GM19467 (cell line): ENCODE data around the gene HMCN2.
"Not testable (repeated sequence)": the region's sequence is repeated elsewhere in the genome, so short reads cannot be mapped to it uniquely, and the experiment has no call there.

Experiments
- ATAC-seq: cut with Tn5 transposase; IDR thresholded peaks from one replicate; pipeline ENCODE4 v1.9.1; 2021; ENCODE audit warnings: mild to moderate bottlenecking, moderate library complexity; ENCODE audit not compliant: unreplicated experiment

Gene HMCN2

DNA sequence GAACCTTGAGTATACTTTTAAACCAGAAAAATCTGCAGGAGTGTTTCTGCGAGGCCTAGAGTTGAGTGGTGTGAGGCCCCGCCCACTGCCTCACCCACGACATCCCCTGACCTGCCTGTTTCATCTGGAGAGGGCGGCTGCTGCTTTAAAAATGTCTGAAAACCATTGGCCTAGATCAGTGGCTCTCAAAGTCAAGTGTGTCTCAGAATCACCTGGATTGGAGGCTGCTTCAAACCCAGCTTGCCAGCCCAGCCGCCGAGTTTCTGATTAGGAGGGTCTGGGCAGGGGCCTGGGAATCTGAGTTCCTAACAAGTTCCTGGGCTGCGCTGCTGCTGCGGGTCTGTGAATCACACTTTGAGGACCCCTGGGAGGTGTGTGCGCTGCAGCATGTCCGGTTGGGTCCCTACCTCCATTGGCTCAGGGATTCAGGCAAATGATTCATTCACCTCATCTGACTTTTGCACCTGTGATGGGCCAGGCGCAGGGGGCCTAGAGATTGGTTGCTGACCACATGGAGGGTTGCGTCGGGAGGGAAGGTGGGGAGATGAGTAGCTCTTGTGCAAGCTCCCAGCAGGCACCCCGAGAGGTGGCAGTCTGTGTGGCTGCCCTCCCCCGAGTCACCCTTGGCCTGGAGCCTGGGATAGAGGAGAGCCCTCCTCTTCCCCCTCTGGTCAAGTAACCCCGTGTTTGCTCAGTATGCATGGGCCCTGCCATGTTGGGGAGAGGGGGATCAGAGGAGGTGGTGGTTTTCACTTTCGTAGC lies 27.6 kb upstream of the HMCN2 start:
- ATAC-seq, result no peak

DNA sequence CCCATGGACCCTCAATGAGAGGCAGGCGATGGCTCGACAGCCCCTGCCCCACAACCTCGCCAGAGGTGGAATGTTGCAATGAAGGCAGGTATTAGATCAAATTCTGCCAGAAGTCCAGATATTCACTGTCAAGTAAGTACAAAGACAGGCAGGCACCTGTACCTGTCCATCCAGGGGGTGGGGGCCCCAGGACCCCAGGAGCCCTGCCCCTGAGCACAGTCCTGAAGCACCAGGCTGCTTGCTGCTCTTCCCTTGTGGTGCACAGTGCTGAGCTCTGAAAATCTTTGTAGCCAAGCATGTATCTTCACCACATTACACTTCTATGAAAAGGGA lies 26.2 kb upstream of the HMCN2 start:
- ATAC-seq, result no peak

DNA sequence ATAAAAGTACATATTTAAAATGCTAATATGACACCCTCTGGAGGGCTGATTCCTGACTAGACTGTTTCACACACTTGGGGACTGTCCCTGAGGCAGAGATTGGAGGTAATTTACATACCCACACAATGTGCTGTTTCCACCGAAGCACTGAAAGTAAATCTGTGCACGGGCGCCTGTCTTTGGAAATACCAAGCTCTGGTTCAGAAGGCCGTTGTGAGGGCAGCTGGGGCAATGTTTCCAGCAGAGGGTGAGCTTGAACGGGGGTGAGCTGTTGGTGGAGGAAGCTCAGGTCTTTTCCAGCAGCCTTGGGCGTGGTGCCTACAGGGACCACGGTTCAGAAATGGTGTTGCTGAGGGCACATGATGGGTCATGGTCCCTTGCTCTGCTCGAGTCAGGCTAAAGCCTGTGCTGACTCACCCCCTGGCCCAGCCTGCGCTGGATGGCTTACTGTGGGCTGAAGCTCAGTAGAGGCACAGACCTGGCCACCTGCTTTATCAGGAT lies 25.8 kb upstream of the HMCN2 start:
- no peak for ATAC-seq

DNA sequence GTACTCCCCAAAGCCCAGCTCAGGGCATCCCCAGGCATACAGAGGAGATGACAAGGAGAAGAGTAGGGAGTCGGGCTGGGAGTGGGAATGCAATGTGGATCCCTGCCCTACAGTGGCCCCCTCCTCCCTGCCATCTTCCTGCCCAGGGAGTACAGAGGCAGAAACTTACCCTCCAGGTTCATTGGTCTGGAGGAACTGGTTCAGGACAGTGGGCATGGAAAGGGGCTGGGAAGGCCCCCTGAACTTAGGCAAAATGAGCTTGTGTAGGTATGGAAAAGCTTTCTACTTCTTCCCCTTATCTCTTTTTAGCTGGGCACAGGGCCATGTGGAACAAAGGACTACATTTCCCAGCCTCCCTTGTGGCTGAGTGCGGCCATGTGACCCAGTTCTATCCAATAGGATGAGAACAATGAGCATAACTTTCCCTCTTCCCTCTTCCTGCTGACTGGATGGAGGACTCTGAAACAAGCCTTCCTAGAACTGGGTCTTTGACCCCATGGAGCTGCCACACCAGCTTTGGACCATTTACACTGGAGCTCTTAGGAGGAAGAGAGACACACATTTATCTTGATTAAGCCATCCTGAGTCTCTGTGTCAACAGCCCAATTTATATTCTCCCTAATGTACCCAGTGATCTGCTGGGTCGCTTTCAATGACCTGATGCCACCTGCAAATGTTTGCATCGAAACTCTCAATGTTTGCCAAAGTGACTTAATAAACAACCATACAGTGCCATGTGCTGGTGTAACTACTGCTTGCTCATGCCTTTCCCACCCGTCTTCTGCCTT lies 25.0 kb upstream of the HMCN2 start:
- no peak for ATAC-seq

DNA sequence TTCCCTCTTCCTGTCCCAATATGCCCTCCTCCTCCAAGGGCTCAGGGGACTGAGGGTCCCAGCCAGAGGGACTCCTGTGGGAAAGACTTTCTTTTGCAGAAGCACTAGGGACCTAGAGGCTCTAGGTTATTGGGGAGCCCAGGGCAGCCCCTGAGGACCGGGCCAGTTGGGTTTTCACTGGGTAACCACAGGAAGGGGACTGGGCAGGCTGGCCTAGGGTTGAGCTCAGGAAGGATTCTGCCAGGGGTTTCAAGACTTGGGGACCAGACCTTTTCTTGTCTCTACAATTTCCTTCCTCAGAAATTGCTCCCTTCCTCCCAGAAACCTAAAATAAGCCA lies 24.4 kb upstream of the HMCN2 start:
- no peak for ATAC-seq

DNA sequence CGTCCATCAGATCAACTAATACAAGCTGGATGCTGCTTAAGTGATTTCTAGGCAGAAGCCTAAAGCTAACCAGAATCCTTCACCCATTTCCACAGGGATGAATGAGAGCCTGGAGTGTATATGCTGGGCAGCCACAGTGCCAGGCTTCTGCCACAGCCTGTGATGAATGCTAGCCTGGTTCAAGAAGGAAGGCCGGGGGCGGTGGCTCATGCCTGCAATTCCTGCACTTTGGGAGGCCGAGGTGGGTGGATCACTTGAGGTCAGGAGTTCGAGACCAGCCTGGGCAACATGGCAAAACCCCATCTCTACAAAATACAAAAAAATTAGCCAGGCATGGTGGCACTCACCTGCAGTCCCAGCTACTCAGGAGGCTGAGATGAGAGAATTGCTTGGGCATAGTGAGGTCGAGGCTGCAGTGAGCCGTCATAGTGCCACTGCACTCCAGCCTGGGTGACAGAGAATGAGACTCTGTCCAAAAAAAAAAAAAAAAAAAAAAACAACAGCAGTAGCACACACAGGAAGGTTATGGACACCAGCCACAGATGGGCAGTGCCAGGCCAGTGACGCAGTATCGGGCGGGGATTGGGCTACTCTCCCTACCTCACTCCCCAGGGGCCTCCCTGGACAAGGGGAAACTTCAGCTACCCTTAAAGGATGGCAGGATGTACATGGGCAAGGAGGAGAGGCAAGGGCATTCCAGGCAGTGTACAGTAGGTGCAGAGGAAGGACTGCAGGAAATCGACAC lies 23.1 kb upstream of the HMCN2 start:
- no peak for ATAC-seq

DNA sequence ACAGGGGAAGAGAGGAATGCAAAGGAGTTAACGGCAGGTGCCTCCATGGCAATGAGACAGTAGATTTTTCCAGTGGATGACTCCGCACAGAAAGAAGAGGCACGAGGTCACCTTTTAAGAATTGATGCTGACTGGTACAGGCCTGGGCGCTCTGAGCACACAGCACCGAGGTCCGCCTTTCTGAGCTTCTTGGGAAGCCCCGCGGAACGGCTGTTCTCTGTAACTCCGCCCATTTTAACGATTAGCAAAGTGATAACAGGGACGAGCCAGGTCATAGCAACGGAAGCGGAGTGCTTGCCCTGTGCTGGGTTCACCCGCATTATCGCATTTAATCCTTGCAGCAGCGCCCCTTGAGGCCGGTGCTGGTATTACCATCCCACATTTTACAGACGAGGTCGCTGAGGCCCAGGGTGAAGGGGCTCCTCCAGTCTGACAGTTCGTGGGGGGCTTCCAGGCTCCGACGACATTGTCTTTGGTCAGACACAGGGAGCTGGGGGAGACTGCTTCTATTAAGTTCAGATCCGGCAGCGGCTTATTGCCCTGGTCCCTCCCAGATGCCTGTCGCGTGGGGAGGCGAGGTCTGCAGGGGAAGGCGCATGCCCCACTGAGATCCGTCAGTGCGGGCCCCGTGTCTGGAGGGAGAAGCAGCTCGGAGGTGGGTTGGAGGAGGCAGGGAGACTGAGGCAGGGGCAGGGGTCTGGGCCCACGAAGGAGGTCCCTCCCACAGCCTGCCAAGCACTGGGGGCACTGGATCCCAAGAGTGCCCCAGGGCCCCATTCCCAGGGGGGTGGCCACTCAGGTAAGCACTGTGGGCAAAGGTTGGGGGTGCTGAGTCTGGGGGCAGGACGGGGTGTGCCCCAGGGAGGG lies 22.3 kb upstream of the HMCN2 start:
- peak; percentile 52 for ATAC-seq

DNA sequence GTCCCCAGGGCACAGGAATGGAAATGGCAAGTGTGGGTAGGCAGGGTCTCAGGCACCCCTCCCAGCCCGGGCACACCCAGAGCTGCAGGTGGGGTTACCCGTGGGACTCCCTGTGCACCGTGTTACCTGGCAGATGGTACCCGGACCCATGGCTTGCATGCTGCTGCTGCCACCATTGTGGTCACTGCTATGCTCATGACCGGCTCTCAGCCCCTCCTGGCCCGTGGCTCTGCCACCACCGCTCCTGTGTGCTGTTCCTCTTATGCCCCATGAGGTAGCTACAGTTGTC lies 21.7 kb upstream of the HMCN2 start:
- ATAC-seq, result no peak

DNA sequence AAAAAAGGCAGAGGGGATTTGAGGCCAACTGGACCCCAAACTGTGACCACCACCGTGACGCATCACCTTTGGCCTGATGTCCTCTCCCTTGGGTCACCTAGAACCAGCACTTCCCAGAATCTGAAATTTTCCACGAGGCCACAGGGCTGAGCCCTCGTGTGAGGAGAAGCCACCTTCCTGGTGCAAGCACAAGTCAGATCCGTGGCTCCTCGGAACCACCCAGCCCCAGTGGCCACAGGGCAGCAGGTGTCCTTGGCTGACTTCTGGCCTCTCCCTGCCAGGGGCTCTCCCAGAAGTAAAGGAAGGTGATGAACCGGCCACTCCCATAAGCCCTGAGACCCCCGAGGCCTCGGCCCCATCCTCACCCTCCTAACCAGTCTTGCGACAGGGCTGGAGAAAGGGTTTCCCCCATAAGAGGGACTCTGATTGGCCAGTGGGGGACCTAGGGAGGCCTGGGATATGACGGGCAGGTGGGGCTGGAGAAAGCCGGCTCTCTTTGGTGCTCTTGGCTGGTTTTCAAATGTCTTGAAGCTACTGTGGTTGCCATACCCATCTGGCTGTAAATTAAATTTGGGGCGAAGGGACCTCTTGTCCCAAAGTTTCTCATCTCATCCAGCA lies 20.9 kb upstream of the HMCN2 start:
- ATAC-seq, result no peak

DNA sequence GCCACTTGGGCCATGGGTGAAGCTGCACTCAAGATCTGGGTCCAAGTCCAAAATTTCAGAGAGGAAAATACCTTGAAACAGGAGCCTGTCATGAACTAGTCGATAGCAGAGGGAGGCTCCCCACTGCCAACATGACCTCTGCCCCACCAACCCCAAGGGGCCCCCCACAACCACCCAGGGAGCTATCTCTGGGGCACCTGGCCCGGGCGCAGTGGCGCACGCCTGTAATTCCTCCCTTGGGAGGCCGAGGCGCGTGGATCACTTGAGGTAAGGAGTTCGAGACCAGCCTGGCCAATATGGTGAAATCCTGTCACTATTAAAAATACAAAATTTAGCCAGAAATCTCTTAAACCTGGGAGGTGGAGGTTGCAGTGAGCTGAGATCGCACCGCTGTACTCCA lies 20.1 kb upstream of the HMCN2 start:
- ATAC-seq, result no peak

DNA sequence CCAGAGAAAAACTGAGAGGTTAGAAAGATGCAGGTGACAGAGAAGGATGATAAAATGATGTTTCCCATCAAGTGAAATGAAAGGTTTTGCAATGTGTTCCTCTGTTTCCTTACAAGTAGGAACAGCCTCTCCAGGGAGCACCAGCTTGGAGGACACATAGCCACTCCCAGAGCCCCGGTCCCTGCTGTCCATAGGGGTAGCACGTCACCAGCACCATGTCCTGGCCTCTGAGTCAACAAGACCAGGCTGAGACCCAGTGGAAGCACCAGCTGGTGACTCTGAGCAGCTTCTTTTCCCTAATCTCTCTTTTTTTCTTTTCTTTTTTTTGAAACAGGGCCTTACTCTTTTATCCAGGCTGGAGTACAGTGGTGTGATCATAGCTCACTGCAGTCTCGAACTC lies 19.4 kb upstream of the HMCN2 start:
- ATAC-seq, result no peak

DNA sequence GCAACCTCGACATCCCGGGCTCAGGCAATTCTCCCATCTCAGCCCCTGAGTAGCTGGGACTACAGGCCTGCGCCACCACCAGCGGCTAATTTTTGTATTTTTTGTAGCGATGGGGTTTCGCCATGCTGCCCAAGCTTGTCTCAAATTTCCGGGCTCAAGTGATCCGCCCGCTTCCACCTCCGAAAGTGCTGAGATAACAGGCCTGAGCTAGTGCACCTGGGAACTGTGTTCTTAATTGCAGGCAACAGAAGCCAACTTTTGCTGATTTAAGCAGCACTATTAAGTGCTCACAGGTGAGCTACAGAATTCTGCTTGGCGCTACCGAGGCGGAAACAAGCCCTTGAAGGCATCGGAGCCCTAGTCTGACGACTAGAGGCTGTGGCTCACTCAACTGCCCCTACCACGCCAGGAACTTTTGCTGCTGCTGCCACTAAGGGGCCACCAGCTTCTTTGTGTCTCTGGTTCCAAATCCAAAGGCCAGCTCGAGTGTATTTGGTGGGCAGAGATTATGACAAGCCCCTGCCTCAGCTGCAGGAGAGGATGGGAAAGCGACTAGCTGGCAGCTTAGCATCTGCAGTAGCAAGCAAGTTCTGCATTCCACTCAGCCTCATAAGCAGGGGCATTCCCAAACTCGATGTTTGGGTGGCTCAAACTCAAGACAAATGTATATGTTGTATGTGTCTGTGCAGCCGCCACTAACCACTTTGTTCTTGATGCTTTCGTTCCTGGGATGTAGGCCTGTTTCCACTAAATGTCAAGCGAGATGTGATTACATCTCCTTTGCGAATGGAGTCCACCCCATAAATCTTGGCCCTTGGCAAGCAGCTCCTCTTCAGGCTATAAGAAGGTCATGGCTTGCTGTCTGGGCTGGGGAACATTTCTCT lies 10.6 kb upstream of the HMCN2 start:
- no peak for ATAC-seq

DNA sequence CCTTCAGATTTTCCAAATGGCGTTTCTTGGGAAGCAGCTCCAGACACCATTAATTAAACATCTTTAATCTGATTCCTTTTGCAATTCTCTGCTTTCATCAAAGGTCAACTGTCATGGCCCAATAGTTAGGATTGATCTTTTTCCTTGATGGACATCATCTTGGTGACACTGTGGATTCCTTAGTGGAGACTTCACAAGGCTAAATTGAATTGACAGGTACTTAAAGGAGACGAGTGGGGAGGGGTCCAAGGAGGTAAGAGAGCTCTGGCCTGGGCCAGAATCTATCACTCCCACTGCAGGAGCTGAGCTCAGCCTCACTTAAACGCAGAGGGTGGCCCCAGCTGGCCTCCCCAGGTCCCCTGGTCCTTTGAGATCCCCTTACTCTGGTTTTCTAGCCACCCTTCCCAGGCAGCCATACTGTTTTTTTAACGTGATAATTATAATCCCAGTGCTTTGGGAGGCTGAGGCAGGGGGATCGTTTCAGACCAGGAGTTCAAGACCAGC lies 9.9 kb upstream of the HMCN2 start:
- ATAC-seq, result no peak

DNA sequence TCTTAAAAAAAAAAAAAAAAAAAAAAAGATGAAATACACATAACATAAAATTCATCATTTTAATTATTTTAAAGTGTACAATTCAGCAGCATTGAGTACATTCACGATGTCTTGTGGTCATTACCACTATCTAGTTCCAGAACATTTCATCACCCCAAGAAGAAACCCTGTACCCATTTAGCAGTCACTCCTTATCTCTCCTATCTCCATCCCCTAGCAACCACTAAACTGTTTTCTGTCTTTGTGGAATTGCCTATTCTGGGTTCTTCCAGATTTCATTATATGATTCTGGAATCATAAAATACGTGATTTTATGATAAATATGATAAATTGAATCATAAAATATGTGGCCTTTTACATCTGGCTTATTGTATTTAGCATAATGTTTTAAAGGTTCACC lies 8.9 kb upstream of the HMCN2 start:
- no peak for ATAC-seq

DNA sequence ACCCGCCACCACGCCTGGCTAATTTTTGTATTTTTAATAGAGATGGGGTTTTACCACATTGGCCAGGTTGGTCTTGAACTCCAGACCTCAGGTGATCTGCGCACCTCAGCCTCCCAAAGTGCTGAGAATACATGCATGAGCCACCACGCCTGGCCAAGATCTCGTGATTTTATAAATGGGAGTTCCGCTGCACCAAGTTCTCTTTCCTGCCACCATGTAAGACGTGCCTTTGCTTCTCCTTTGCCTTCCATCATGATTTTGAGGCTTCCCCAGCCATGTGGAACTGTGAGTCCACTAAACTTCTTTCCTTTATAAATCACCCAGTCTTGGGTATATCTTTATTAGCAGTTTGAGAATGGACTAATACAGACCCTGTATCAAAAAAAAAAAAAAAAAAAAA lies 7.4 kb upstream of the HMCN2 start:
- not testable (repeated sequence) for ATAC-seq

DNA sequence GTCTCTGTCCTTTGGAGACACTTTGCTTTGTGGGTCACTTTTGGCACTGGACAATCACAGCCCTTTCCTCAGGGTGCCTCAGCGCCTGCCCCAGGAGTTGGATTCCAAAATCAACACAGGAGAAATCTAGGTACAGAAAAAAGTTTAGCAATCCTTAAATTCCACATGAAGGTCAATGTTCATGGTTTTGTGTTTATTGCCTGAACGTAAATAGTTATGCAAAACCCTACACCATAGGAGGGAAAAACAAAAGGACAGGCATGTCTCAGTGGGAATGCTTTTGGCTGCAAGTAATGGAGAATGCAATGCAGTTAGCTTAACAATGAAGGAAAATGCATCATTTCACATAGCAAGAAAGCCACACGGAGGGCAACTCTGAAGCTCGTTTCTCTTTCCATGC lies 6.5 kb upstream of the HMCN2 start:
- ATAC-seq, result no peak

DNA sequence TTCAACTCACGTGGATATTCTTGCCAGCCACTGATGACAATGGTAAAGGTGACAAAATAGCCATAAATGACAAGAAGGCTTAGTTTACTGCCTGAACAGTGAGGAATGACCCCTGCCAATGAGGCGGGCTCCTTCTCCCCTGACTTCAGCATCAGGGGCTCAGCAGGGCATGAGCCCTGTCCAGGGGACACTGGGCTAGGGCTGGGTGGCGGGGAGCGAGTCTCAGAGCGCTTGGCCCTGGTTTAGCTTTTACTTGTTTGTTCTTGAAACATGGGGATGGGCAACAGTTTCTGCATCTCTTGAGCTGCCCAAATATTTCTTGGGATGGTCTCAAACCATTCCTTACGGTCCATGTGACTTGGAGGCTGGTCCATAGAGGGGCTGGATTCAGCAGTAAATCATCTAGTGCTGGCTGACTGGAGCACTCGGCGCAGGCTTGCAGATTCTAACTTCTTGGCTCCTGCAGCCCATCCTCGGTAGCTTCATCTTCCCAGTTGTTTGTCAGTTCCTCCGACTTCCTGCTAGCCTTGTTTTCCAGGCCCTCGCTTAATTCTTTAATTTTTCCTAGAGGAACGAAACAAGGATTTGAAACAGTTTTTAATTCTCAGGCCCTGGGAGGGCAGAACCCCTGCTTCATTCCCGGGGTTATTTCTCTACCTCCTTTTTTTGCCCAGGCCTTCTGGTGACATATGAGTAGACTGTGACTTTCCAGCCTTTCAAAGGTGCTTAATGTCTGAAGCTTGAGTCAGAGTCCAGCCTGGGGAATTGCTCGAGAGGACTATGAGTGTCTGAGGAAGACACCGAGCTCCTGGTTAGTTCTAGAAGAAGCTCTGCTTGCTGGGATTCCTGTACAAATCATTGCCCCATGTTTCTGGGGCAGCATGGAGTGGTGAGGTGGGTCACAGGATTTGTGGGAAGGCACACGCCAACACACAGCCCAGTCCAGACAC lies 4.5 kb upstream of the HMCN2 start:
- ATAC-seq, result no peak

DNA sequence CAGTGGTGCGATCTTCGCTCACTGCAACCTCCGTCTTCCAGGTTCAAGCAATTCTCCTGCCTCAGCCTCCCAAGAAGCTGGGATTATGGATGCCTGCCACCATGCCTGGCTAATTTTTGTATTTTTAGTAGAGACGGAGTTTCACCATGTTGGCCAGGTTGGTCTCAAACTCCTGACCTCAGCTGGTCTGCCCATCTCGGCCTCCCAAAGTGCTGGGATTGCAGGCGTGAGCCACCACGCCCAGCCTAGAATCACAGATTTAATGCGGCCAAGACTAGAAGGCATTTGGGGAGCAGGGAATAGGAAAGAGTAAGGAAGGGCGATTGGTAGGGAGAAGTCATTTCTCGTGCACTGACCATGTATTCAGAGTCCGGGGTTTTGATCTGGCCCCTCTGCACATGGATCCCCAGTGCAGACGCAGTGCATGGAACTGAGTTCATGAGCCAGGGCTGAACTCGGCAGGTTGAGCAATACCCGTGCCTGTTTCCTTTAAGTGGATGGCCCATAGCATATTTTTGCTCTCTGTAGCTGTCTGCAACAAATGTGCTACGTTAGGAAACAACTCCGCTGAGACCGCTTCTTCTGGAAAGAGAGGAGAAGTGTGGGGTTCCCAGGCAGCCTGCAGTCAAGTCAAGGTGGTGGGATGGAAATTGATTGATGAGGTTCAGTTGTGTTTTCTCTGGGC lies 3.4 kb upstream of the HMCN2 start:
- no peak for ATAC-seq
